ENCODE measurements around the gene AOPEP. TPM values are rescaled to one million over a fixed set of nuclear protein-coding genes. Genes with fewer than 3 reads are reported as not detected.

AOPEP gene
- polyA plus RNA-seq, 1 of the 3 experiments (the other 2 are of a cell fraction), result 54.6 TPM

- H3K36me3 ChIP-seq (replicated peaks in 1 of 2; ENCODE audit: control insufficient read depth in 1 of 2, insufficient read depth in 2 of 2, low read length in 1 of 2), result no peaks in the 10 kb centered on the region
- H3F3A ChIP-seq (replicated peaks; ENCODE audit: insufficient read depth), result peaks cover 4% of the 10 kb centered on the region
- no peak overlapping the region for H3K4me3 ChIP-seq (ENCODE audit: low read depth in 2 of 2, low read length in 1 of 2)
- no peaks in the 10 kb centered on the region for H3K9me3 ChIP-seq
- TF ChIP-seq GABPA (IDR thresholded peaks at IDR 0.05; ENCODE audit: low read depth), result no peak
- TF ChIP-seq RCOR1 (IDR thresholded peaks at IDR 0.05; ENCODE audit: low read length), result no peak
- TF ChIP-seq TCF12 (IDR thresholded peaks at IDR 0.05), result no peak
- TF ChIP-seq JUND (IDR thresholded peaks at IDR 0.05), result no peak
- TF ChIP-seq IRF3 (IDR thresholded peaks at IDR 0.05; ENCODE audit: low read depth, low read length), result no peak
- no peak for TF ChIP-seq SIN3A (IDR thresholded peaks at IDR 0.05; ENCODE audit: borderline replicate concordance, low read depth, low read length)
- no peak for TF ChIP-seq EZH2phosphoT487 (IDR thresholded peaks at IDR 0.05; ENCODE audit: borderline replicate concordance, low read depth)
- no peak for TF ChIP-seq RAD21 (IDR thresholded peaks at IDR 0.05; ENCODE audit: low read length)
- TF ChIP-seq ZBTB33 (IDR thresholded peaks at IDR 0.05; ENCODE audit: borderline replicate concordance, low read depth), result no peak
- TF ChIP-seq SMC3 (IDR thresholded peaks at IDR 0.05; ENCODE audit: low read depth, low read length), result no peak
- TF ChIP-seq RFX5 (IDR thresholded peaks at IDR 0.05; ENCODE audit: low read length), result no peak
- TF ChIP-seq GATA2 (CRISPR knock-in tag; IDR thresholded peaks at IDR 0.05), result no peak
- TF ChIP-seq FOSL2 (IDR thresholded peaks at IDR 0.05; ENCODE audit: borderline replicate concordance, low read depth), result no peak
- no peak for TF ChIP-seq USF2 (IDR thresholded peaks at IDR 0.05; ENCODE audit: borderline replicate concordance, low read depth, low read length)
- TF ChIP-seq MEF2A (IDR thresholded peaks at IDR 0.05; ENCODE audit: borderline replicate concordance, low read depth), result no peak
- no peak for TF ChIP-seq CTCF (IDR thresholded peaks at IDR 0.05)
- TF ChIP-seq FOXJ3 (CRISPR knock-in tag; IDR thresholded peaks at IDR 0.05), result no peak
- no peak for TF ChIP-seq FOXM1 (IDR thresholded peaks at IDR 0.05; ENCODE audit: low read depth)
- TF ChIP-seq CHD2 (IDR thresholded peaks at IDR 0.05; ENCODE audit: low read length, partially characterized antibody), result no peak
- no peak for TF ChIP-seq YY1 (IDR thresholded peaks at IDR 0.05; ENCODE audit: low read depth)
- no peaks in the 10 kb centered on the region for H3K9me2 ChIP-seq
- no peaks in the 10 kb centered on the region for H3K79me2 ChIP-seq (ENCODE audit: insufficient read depth)
- no peak overlapping the region for H3K4me2 ChIP-seq
- no peak overlapping the region for H2AFZ ChIP-seq (ENCODE audit: low read depth)
- no peak for DNase-seq
- H3K27me3 ChIP-seq (ENCODE audit: insufficient read depth), result no peaks in the 10 kb centered on the region
- H4K20me1 ChIP-seq (ENCODE audit: insufficient read depth), result no peaks in the 10 kb centered on the region
- CTCF ChIA-PET, result interaction anchor here (1.9 to 2.9 kb wide), 2 partner anchors 14 to 67 kb away, joined by 7 read pairs; no protein-coding TSS in a partner anchor
- H3K4me1 ChIP-seq (ENCODE audit: control insufficient read depth in 1 of 2, insufficient read depth in 2 of 2, low read depth in 1 of 2, low read length in 1 of 2), result peaks cover 4 to 10% of the 10 kb centered on the region in 2 experiments; a peak in 3 of 4 replicates
- H3K9ac ChIP-seq, result no peak overlapping the region
- whole genome bisulfite sequencing (ENCODE audit: low lambda C conversion rate), result 91% methylated on average over 14 of the region's 14 CpGs
- no peak overlapping the region for H3K27ac ChIP-seq (ENCODE audit: low read depth in 2 of 2, low read length in 1 of 2)
- POLR2A ChIA-PET, result no interaction called here
Measured at GRCh38 chr9:94850540-94851434, 124.3 kb downstream of the AOPEP start.
